IMR-90 (cell line): Measurements from ENCODE around the gene ANKS3. TPM values are rescaled to one million over a fixed set of nuclear protein-coding genes. Genes with fewer than 3 reads are reported as not detected.

Experiments used
- ATAC-seq: fragments of 200-7000 bp; cut with Tn5 transposase; 2 replicates; pipeline ENCODE4 v1.9.1; 2020; ENCODE audit warnings: low read depth, mild to moderate bottlenecking, moderate library complexity
- BruUV-seq: library from RNA; stranded (reverse); fragments of 400-500 nt; replicated peaks from 2 replicates; lab custom pipeline; 2021; lab: Mats Ljungman, UMichigan
- CTCF ChIA-PET: fragments of 300-600 bp; formaldehyde crosslinking; extraction: SDS; loops from one replicate; lab custom pipeline; 2021; ENCODE audit warnings: antibody characterized with exemption; lab: Yijun Ruan, JAX
- POLR2A ChIA-PET: fragments of 300-600 bp; sonication (Branson Sonifier 250); formaldehyde crosslinking; loops from one replicate; lab custom pipeline; 2022; ENCODE audit warnings: antibody characterized with exemption; ENCODE audit not compliant: unreplicated experiment; lab: Charles Lee
- DNase-seq: peaks from one replicate; pipeline ENCODE4 v3.0.0; 2013
- H2AFZ ChIP-seq: replicated peaks from 2 replicates; pipeline ENCODE3; 2013; ENCODE audit warnings: low read length, mild to moderate bottlenecking; ENCODE audit not compliant: poor library complexity
- H2AK5ac ChIP-seq: 2 replicates; pipeline ENCODE4 v1.6.1; 2013; ENCODE audit warnings: low read depth, low read length, inconsistent platforms
- H2AK9ac ChIP-seq: replicated peaks from 2 replicates; pipeline ENCODE3; 2013; ENCODE audit warnings: mild to moderate bottlenecking, low read depth, low read length, moderate library complexity; ENCODE audit not compliant: poor library complexity
- H2BK120ac ChIP-seq: 2 replicates; pipeline ENCODE4 v1.6.1; 2013; ENCODE audit warnings: low read depth, low read length, inconsistent platforms
- H2BK15ac ChIP-seq: 3 replicates; pipeline ENCODE4 v1.6.1; 2013; ENCODE audit warnings: low read depth, low read length, inconsistent platforms
- H2BK20ac ChIP-seq: 2 replicates; pipeline ENCODE4 v1.6.1; 2013; ENCODE audit warnings: low read depth, mild to moderate bottlenecking, inconsistent platforms, low read length, moderate library complexity
- H2BK5ac ChIP-seq: 2 replicates; pipeline ENCODE4 v1.6.1; 2013; ENCODE audit warnings: mild to moderate bottlenecking, low read depth, low read length, inconsistent platforms; ENCODE audit not compliant: poor library complexity, severe bottlenecking
- H3K14ac ChIP-seq: replicated peaks from 2 replicates; pipeline ENCODE4 v1.6.1; 2013; ENCODE audit warnings: low read depth, low read length, inconsistent platforms
- H3K18ac ChIP-seq: 2 replicates; pipeline ENCODE4 v1.6.1; 2013; ENCODE audit warnings: low read depth, low read length, control low read depth
- H3K23ac ChIP-seq: 2 replicates; pipeline ENCODE4 v1.6.1; 2013; ENCODE audit warnings: low read depth, low read length, inconsistent platforms
- H3K27ac ChIP-seq: 2 replicates; pipeline ENCODE4 v1.5.1; 2013; ENCODE audit warnings: mild to moderate bottlenecking, control low read depth, low read length; ENCODE audit not compliant: insufficient read depth
- H3K27me3 ChIP-seq: 2 replicates; pipeline ENCODE4 v1.6.1; 2013; ENCODE audit warnings: low read length; ENCODE audit not compliant: control insufficient read depth, insufficient read depth
- H3K36me3 ChIP-seq: 2 replicates; pipeline ENCODE4 v1.6.1; 2013; ENCODE audit warnings: low read length, mixed read lengths; ENCODE audit not compliant: control insufficient read depth, insufficient read depth
- H3K4ac ChIP-seq: 2 replicates; pipeline ENCODE4 v1.6.1; 2013; ENCODE audit warnings: low read depth, low read length, inconsistent platforms
- H3K4me1 ChIP-seq: 2 replicates; pipeline ENCODE4 v1.6.1; 2013; ENCODE audit warnings: low read length, mixed read lengths; ENCODE audit not compliant: control insufficient read depth, insufficient read depth
- H3K4me2 ChIP-seq: 2 replicates; pipeline ENCODE4 v1.6.1; 2013; ENCODE audit warnings: low read depth, mild to moderate bottlenecking, control low read depth, low read length, moderate library complexity
- H3K4me3 ChIP-seq: 2 replicates; pipeline ENCODE4 v1.5.1; 2013; ENCODE audit warnings: low read depth, mild to moderate bottlenecking, control low read depth, low read length, moderate library complexity; ENCODE audit not compliant: insufficient read depth
- H3K56ac ChIP-seq: 2 replicates; pipeline ENCODE4 v1.6.1; 2013; ENCODE audit warnings: low read length, inconsistent platforms; ENCODE audit not compliant: insufficient read depth; ENCODE audit errors: extremely low read depth
- H3K79me1 ChIP-seq, 2 experiments: 2 replicates each; pipeline ENCODE4 v1.6.1; 2013; ENCODE audit warnings: low read length in 2 of 2, inconsistent platforms in 1 of 2, low read depth in 1 of 2
- H3K9ac ChIP-seq: 2 replicates; pipeline ENCODE4 v1.6.1; 2013; ENCODE audit warnings: low read depth, low read length, control low read depth
- H3K9me1 ChIP-seq: 2 replicates; pipeline ENCODE4 v1.6.1; 2013; ENCODE audit warnings: low read length, inconsistent platforms; ENCODE audit not compliant: insufficient read depth
- H3K9me3 ChIP-seq: 2 replicates; pipeline ENCODE4 v1.6.1; 2013; ENCODE audit warnings: low read length; ENCODE audit not compliant: control insufficient read depth, insufficient read depth
- H4K20me1 ChIP-seq: 2 replicates; pipeline ENCODE4 v1.6.1; 2013; ENCODE audit warnings: low read length, inconsistent platforms; ENCODE audit not compliant: insufficient read depth
- H4K5ac ChIP-seq: 2 replicates; pipeline ENCODE4 v1.6.1; 2013; ENCODE audit warnings: mild to moderate bottlenecking, low read depth, low read length, control low read depth
- H4K8ac ChIP-seq, 2 experiments: 2 replicates each; pipeline ENCODE4 v1.6.1; 2013; ENCODE audit warnings: low read depth in 2 of 2, low read length in 2 of 2, control low read depth in 1 of 2, inconsistent platforms in 1 of 2
- H4K91ac ChIP-seq: 2 replicates; pipeline ENCODE4 v1.6.1; 2013; ENCODE audit warnings: low read depth, low read length, inconsistent platforms; ENCODE audit not compliant: insufficient read depth
- BHLHE40 ChIP-seq: fragments of 150-350 bp; IDR thresholded peaks from 2 replicates; pipeline ENCODE4 v1.6.1; 2016; ENCODE audit warnings: mild to moderate bottlenecking, low read depth, low read length
- CEBPB ChIP-seq: IDR thresholded peaks from 2 replicates; pipeline ENCODE4 v1.6.1; 2012; ENCODE audit warnings: low read depth, low read length, improper control_type of control experiment
- CHD1 ChIP-seq: IDR thresholded peaks from 2 replicates; pipeline ENCODE4 v1.6.1; 2012; ENCODE audit warnings: low read depth, low read length, improper control_type of control experiment
- CTCF ChIP-seq: conservative IDR thresholded peaks from 2 replicates; pipeline ENCODE4 v1.5.1; 2012; ENCODE audit warnings: mild to moderate bottlenecking, low read depth, low read length, improper control_type of control experiment
- FOS ChIP-seq: fragments of 150-350 bp; IDR thresholded peaks from 2 replicates; pipeline ENCODE4 v1.6.1; 2016; ENCODE audit warnings: low read depth, low read length
- MAFK ChIP-seq: IDR thresholded peaks from 2 replicates; pipeline ENCODE4 v1.6.1; 2012; ENCODE audit warnings: low read depth, low read length, improper control_type of control experiment
- MAZ ChIP-seq: IDR thresholded peaks from 2 replicates; pipeline ENCODE4 v1.6.1; 2012; ENCODE audit warnings: low read depth, mild to moderate bottlenecking, low read length, improper control_type of control experiment, moderate library complexity, borderline replicate concordance
- MXI1 ChIP-seq: IDR thresholded peaks from 2 replicates; pipeline ENCODE4 v1.6.1; 2012; ENCODE audit warnings: low read depth, mild to moderate bottlenecking, low read length, moderate library complexity, borderline replicate concordance
- NFE2L2 ChIP-seq: fragments of 150-350 bp; IDR thresholded peaks from 2 replicates; pipeline ENCODE4 v1.6.1; 2016; ENCODE audit warnings: low read depth, mild to moderate bottlenecking, low read length
- POLR2A ChIP-seq: IDR thresholded peaks from 2 replicates; pipeline ENCODE4 v1.6.1; 2012; ENCODE audit warnings: mild to moderate bottlenecking, low read depth, low read length
- RAD21 ChIP-seq: IDR thresholded peaks from 2 replicates; pipeline ENCODE4 v1.6.1; 2012; ENCODE audit warnings: low read length, improper control_type of control experiment
- RCOR1 ChIP-seq: IDR thresholded peaks from 2 replicates; pipeline ENCODE4 v1.6.1; 2012; ENCODE audit warnings: mild to moderate bottlenecking, low read length, improper control_type of control experiment; ENCODE audit not compliant: insufficient replicate concordance
- RFX5 ChIP-seq: IDR thresholded peaks from 2 replicates; pipeline ENCODE4 v1.8.0; 2012; ENCODE audit warnings: low read depth, mild to moderate bottlenecking, low read length, moderate library complexity
- SMC3 ChIP-seq: fragments of 150-350 bp; IDR thresholded peaks from 2 replicates; pipeline ENCODE4 v1.6.1; 2016; ENCODE audit warnings: low read depth, mild to moderate bottlenecking, antibody characterized with exemption, low read length, moderate library complexity
- WGBS, 2 experiments: methylation state at CpG; one replicate each; pipeline versions ENCODE4 v1.1.5 to v1.1.7; 2013; ENCODE audit warnings: missing lambda C conversion rate in 2 of 2; ENCODE audit not compliant: insufficient read length in 1 of 2; ENCODE audit errors: extremely low coverage in 2 of 2; 5-methylcytosine and 5-hydroxymethylcytosine counted together
- dilution Hi-C: fragments of 300-500 bp; cut with HindIII; formaldehyde crosslinking; loops from one replicate; pipeline ENCODE4 v1.14.3; 2018; ENCODE audit warnings: low sequenced_read_pairs; ENCODE audit not compliant: unreplicated experiment
- in situ Hi-C: fragments of 300-500 bp; cut with MboI; formaldehyde crosslinking; loops from 3 replicates; pipeline ENCODE4 v1.14.3; 2019; ENCODE audit warnings: low sequenced_read_pairs, inconsistent platforms, mixed read lengths
- intact Hi-C: fragments of 100-400 bp; cut with micrococcal nuclease; formaldehyde crosslinking; loops from 2 replicates; pipeline ENCODE4 v1.10.0; 2022
- polyA plus RNA-seq, 3 experiments: library from polyadenylated mRNA; depleted of rRNA; stranded (reverse); fragments of >200 nt; gene quantifications; 2 replicates each; pipeline ENCODE4 v1.2.3, GENCODE V29; 2012; ENCODE audit warnings: low replicate concordance in 1 of 3
- total RNA-seq: library from RNA; depleted of rRNA; stranded (reverse); fragments of >200 nt; gene quantifications from 2 replicates; pipeline ENCODE4 v1.2.3, GENCODE V29; 2012
- TF ChIP-seq, protein P1 (sequence below): fragments of 150-350 bp; IDR thresholded peaks from 2 replicates; pipeline ENCODE4 v1.6.1; 2016; ENCODE audit warnings: low read depth, mild to moderate bottlenecking, low read length, moderate library complexity, borderline replicate concordance
- TF ChIP-seq, protein P2 (sequence below): fragments of 150-350 bp; IDR thresholded peaks from 2 replicates; pipeline ENCODE4 v1.6.1; 2017; ENCODE audit warnings: mild to moderate bottlenecking, antibody characterized with exemption, low read length, low read depth

ANKS3 gene
- total and polyA plus RNA-seq, 2 of the 4 experiments (the other 2 are of a cell fraction), result 24.4 to 25.0 TPM

DNA sequence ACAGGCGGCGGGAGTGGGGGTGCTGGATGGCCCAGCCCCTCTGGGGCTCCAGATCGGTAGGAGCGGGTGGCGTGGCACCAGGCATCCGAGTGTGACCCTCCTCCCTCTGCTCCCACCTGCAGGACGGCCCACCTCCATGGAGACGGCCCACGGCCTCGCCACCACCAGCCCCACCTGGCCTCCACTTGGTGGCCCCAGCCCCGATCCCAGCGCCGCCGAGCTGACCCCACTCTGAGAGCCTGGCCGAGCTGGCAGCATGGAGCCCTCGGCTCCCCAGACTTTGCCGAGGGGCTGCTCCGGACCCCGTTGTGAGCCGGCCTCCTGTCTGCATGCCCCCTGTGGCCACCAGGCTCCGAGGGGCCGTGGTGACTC is 45.4 kb downstream of the ANKS3 start:
- H3K4me3 ChIP-seq, result no peak overlapping the region
- no peak overlapping the region for H2BK5ac ChIP-seq
- no peak overlapping the region for H2AFZ ChIP-seq
- CTCF ChIA-PET, result no interaction called here
- DNase-seq (no peak), ATAC-seq (no peak)
- no peak overlapping the region for H2AK5ac ChIP-seq
- intact Hi-C loops (no loop called here), dilution Hi-C loops (no loop called here), in situ Hi-C loops (no loop called here)
- WGBS, 2 experiments, result no CpG with 5 or more reads among the region's 22 CpGs
- no peak overlapping the region for H4K8ac ChIP-seq
- H3K9ac ChIP-seq, result no peak overlapping the region
- no peak overlapping the region for H3K18ac ChIP-seq
- H3K4me2 ChIP-seq, result no peak overlapping the region
- H2BK15ac ChIP-seq, result no peak overlapping the region
- H3K23ac ChIP-seq, result no peak overlapping the region
- H2BK120ac ChIP-seq, result no peak overlapping the region
- POLR2A ChIA-PET, result no interaction called here
- 0 out of 4 replicates have a peak, but pooled peaks cover 0 to 3% of the 10 kb centered on the region in 2 experiments for H3K79me1 ChIP-seq
- no peak overlapping the region for H4K5ac ChIP-seq
- no TSS peak for BruUV-seq
- peak overlapping the region; percentile 50 for H2AK9ac ChIP-seq
- no peak overlapping the region for H3K27ac ChIP-seq
- H4K91ac ChIP-seq, result no peak overlapping the region
- H3K14ac ChIP-seq, result no peak overlapping the region
- no peaks in the 10 kb centered on the region for H3K27me3 ChIP-seq
- H4K20me1 ChIP-seq, result no peaks in the 10 kb centered on the region; the same call in none of the 2 replicates
- peaks cover 5% of the 10 kb centered on the region; the same call in 1 of the 2 replicates for H3K9me1 ChIP-seq
- H3K4ac ChIP-seq, result no peak overlapping the region
- peaks cover 2% of the 10 kb centered on the region; the same call in 1 of the 2 replicates for H3K4me1 ChIP-seq
- TF ChIP-seq, protein P1, sequence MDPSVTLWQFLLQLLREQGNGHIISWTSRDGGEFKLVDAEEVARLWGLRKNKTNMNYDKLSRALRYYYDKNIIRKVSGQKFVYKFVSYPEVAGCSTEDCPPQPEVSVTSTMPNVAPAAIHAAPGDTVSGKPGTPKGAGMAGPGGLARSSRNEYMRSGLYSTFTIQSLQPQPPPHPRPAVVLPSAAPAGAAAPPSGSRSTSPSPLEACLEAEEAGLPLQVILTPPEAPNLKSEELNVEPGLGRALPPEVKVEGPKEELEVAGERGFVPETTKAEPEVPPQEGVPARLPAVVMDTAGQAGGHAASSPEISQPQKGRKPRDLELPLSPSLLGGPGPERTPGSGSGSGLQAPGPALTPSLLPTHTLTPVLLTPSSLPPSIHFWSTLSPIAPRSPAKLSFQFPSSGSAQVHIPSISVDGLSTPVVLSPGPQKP, result no peak
- TF ChIP-seq BHLHE40 (no peak), FOS (no peak), MXI1 (no peak), RCOR1 (no peak), MAZ (no peak), CHD1 (no peak), RFX5 (no peak), SMC3 (no peak), CEBPB (no peak), MAFK (no peak), POLR2A (no peak), RAD21 (no peak), CTCF (no peak), NFE2L2 (no peak)
- TF ChIP-seq, protein P2, sequence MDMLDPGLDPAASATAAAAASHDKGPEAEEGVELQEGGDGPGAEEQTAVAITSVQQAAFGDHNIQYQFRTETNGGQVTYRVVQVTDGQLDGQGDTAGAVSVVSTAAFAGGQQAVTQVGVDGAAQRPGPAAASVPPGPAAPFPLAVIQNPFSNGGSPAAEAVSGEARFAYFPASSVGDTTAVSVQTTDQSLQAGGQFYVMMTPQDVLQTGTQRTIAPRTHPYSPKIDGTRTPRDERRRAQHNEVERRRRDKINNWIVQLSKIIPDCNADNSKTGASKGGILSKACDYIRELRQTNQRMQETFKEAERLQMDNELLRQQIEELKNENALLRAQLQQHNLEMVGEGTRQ, result no peak
- H3K36me3 ChIP-seq, result peaks cover 41% of the 10 kb centered on the region
- no peak overlapping the region for H3K56ac ChIP-seq
- no peak overlapping the region for H2BK20ac ChIP-seq
- no peaks in the 10 kb centered on the region for H3K9me3 ChIP-seq
